ENCODE data around the gene NRXN3.

NRXN3 gene

GRCh38 chr14:78202163-78202562 lies 32.0 kb downstream of the NRXN3 start:
- H3K9ac ChIP-seq (ENCODE audit: low read depth, low read length) = no peak overlapping the region
- 96% methylated on average over 5 of the region's 5 CpGs for WGBS

DNA sequence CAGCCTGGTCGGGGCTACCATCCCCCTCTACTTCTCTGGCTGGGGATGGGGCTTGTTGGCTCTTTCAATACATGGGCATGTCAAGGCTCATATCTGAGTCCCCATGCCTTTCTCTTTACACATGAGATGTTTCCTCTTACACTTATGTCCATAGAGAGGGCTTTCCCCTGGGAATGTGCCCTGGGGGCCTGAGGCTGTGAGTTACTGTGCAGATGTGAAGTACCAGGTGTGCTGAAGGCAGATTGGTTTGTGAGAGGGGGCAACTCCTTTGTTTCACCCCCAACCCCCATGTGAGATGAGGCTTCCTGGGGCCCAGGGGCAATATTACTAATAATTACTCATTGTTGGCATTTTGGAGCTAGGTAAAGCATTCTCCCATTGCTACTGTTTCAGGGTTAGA lies 32.8 kb downstream of the NRXN3 start:
- Histone ChIP-seq H3K9me3 (ENCODE audit: insufficient read depth, low read depth, low read length) (no peaks in the 10 kb centered on the region), H3K4me1 (ENCODE audit: insufficient read depth, low read length) (peaks cover 5% of the 10 kb centered on the region; the same call in 1 of the 2 replicates), H3K27me3 (ENCODE audit: insufficient read depth, low read length) (no peaks in the 10 kb centered on the region), H3K36me3 (ENCODE audit: insufficient read depth, low read length) (no peaks in the 10 kb centered on the region), H3K4me3 (ENCODE audit: low read length) (no peak overlapping the region), H3K9ac (ENCODE audit: low read depth, low read length) (no peak overlapping the region), H3K27ac (ENCODE audit: low read depth, low read length) (no peak overlapping the region)
- 54% methylated on average over 1 of the region's 1 CpG for WGBS

More at GRCh38 chr14:78202163-78202562, 32.0 kb downstream of the NRXN3 start:
- Histone ChIP-seq H3K27ac (ENCODE audit: low read depth, low read length) (no peak overlapping the region), H3K9me3 (ENCODE audit: insufficient read depth, low read depth, low read length) (no peaks in the 10 kb centered on the region), H3K27me3 (ENCODE audit: insufficient read depth, low read length) (no peaks in the 10 kb centered on the region), H3K4me1 (ENCODE audit: insufficient read depth, low read length) (peaks cover 5% of the 10 kb centered on the region; the same call in 1 of the 2 replicates), H3K4me3 (ENCODE audit: low read length) (no peak overlapping the region), H3K36me3 (ENCODE audit: insufficient read depth, low read length) (no peaks in the 10 kb centered on the region)

DNA sequence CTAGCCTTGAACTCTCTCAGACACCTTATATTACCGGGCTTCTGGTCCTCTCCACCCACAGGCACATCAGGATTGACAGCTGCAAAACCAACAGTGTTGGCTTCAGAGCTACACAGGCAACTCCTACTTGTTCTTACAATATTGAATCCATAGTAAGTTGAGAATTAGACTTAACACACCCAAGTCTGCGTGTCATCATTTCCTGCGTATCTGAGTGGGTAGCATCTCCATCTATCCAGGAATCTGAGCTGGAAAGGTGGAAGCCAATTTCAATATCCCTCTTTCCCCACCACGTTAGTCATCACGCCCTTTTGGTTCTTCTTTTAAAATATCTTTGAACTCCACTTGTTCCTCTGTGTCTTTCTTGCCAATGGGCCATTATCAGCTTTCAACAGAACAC lies 37.2 kb downstream of the NRXN3 start:
- H3K9ac ChIP-seq (ENCODE audit: low read depth, low read length) = no peak overlapping the region
- WGBS = 87% methylated on average over 5 of the region's 5 CpGs

GRCh38 chr14:78220273-78220672 lies 50.1 kb downstream of the NRXN3 start:
- WGBS = 92% methylated on average over 5 of the region's 5 CpGs
- no peaks in the 10 kb centered on the region for H3K27me3 ChIP-seq (ENCODE audit: insufficient read depth, low read length)
- H3K4me3 ChIP-seq (ENCODE audit: low read length) = no peak overlapping the region
- H3K4me1 ChIP-seq (ENCODE audit: insufficient read depth, low read length) = 0 out of 2 replicates have a peak, but pooled peaks cover 4% of the 10 kb centered on the region
- no peak overlapping the region for H3K27ac ChIP-seq (ENCODE audit: low read depth, low read length)
- H3K36me3 ChIP-seq (ENCODE audit: insufficient read depth, low read length) = no peaks in the 10 kb centered on the region
- H3K9me3 ChIP-seq (ENCODE audit: insufficient read depth, low read depth, low read length) = no peaks in the 10 kb centered on the region
- no peak overlapping the region for H3K9ac ChIP-seq (ENCODE audit: low read depth, low read length)

More for the DNA sequence above, 37.2 kb downstream of the NRXN3 start:
- H3K27me3 ChIP-seq (ENCODE audit: insufficient read depth, low read length) = no peaks in the 10 kb centered on the region
- H3K4me3 ChIP-seq (ENCODE audit: low read length) = no peak overlapping the region
- no peaks in the 10 kb centered on the region; the same call in 1 of the 2 replicates for H3K9me3 ChIP-seq (ENCODE audit: insufficient read depth, low read depth, low read length)
- H3K4me1 ChIP-seq (ENCODE audit: insufficient read depth, low read length) = peaks cover 5% of the 10 kb centered on the region; the same call in 1 of the 2 replicates
- no peak overlapping the region for H3K27ac ChIP-seq (ENCODE audit: low read depth, low read length)
- no peaks in the 10 kb centered on the region for H3K36me3 ChIP-seq (ENCODE audit: insufficient read depth, low read length)

DNA sequence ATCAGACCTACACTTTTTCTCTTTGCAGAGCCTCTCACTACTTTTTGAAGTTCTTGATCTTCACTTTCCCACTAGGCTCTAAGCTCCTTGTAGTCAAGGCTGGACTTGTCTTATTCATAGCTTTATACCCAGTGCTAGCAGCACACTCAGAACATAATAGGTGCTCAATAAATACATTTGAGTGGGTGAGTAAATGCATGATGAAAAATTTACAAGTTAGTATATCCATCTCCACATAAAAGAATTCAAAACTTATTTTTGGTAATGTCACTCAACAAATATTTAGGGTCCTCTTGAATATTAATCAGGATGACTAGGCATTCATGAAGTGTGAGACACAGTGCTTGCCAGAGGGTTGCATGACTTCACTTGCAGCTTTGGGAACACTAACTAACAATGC lies 52.6 kb downstream of the NRXN3 start:
- no peak overlapping the region for H3K27ac ChIP-seq (ENCODE audit: low read depth, low read length)
- H3K36me3 ChIP-seq (ENCODE audit: insufficient read depth, low read length) = no peaks in the 10 kb centered on the region
- H3K27me3 ChIP-seq (ENCODE audit: insufficient read depth, low read length) = no peaks in the 10 kb centered on the region
- 0 out of 2 replicates have a peak, but pooled peaks cover 4% of the 10 kb centered on the region for H3K4me1 ChIP-seq (ENCODE audit: insufficient read depth, low read length)
- H3K4me3 ChIP-seq (ENCODE audit: low read length) = no peak overlapping the region
- no peak overlapping the region for H3K9ac ChIP-seq (ENCODE audit: low read depth, low read length)
- no peaks in the 10 kb centered on the region for H3K9me3 ChIP-seq (ENCODE audit: insufficient read depth, low read depth, low read length)

DNA sequence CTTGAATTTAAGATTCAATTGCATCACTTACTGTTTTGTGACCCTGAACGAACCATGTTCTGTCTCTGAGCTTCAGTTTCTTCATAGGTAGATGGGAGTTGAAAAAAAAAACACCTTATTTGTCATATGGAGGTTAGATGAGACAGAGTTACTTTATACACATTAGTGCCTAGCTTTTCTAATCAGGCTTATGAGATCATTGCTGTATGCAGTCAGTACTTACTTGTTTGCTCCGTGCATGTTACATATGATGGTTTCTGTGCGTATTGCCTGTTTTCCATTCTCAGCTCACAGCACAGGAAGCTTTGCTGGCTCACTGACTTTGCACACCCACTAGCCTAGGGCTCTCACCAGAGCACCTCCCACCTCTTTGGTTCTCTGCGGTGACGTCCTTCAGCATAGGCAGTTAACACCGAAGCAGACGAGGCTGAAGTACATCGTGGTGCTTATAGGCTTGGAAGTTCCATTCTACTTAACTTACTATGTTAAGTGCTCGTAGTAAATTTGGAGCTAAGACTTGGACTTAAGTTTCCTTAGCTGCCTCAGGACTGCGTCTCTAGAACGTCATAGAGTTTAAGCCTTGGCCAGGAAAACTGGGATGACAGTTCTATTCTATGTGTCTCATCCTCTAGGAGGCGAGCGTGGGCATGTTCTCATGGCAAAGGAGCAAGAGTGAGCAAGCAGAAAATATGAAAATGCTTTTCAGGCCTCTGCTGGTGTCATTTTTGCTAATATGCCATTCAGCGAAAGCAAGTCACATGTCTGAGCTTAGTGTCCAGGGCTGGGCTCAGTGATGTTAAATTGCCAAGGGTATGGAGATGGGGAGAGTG lies 57.3 kb downstream of the NRXN3 start:
- no peak overlapping the region for H3K9ac ChIP-seq (ENCODE audit: low read depth, low read length)
- no peaks in the 10 kb centered on the region for H3K36me3 ChIP-seq (ENCODE audit: insufficient read depth, low read length)
- H3K4me3 ChIP-seq (ENCODE audit: low read length) = no peak overlapping the region
- no peaks in the 10 kb centered on the region for H3K4me1 ChIP-seq (ENCODE audit: insufficient read depth, low read length)
- H3K9me3 ChIP-seq (ENCODE audit: insufficient read depth, low read depth, low read length) = no peaks in the 10 kb centered on the region
- no peak overlapping the region for H3K27ac ChIP-seq (ENCODE audit: low read depth, low read length)
- no peaks in the 10 kb centered on the region for H3K27me3 ChIP-seq (ENCODE audit: insufficient read depth, low read length)
- WGBS = 88% methylated on average over 14 of the region's 14 CpGs

DNA sequence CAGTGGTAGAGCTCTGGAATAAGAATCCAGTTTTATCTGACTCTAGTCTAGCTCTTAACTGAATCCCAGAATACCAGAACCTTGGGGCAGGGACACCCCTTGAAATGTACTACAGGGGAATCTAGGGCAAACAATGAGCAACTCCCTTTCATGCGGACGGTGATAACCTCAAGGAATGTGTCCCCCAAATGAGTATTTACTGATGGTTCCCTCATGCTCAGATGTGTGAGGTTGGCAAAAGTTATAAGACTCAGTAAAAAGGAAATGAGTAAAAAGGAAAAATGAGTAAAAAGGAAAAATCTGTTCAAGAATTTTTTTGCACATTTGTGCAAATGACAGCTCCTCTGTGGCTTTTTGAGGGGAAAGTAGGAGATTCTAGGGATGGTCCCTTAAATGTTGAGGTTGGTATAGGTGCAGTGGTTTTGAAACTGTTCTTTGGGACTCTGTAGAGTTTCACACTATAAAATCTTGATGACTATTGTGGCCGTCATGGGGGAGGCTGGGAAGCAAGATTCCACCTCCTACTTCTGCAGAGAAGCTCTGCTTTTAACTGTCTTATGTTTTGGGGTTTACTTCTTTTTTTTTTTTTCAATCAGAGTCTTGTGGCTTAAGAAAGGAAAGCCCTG lies 58.6 kb downstream of the NRXN3 start:
- no peaks in the 10 kb centered on the region for H3K27me3 ChIP-seq (ENCODE audit: insufficient read depth, low read length)
- WGBS = 96% methylated on average over 3 of the region's 3 CpGs
- no peak overlapping the region for H3K27ac ChIP-seq (ENCODE audit: low read depth, low read length)
- no peak overlapping the region for H3K4me3 ChIP-seq (ENCODE audit: low read length)
- H3K36me3 ChIP-seq (ENCODE audit: insufficient read depth, low read length) = no peaks in the 10 kb centered on the region
- no peak overlapping the region for H3K9ac ChIP-seq (ENCODE audit: low read depth, low read length)
- H3K4me1 ChIP-seq (ENCODE audit: insufficient read depth, low read length) = no peaks in the 10 kb centered on the region
- no peaks in the 10 kb centered on the region for H3K9me3 ChIP-seq (ENCODE audit: insufficient read depth, low read depth, low read length)

- H3K27ac ChIP-seq (ENCODE audit: low read depth, low read length) = no peak overlapping the region
- no peaks in the 10 kb centered on the region for H3K27me3 ChIP-seq (ENCODE audit: insufficient read depth, low read length)
- H3K9ac ChIP-seq (ENCODE audit: low read depth, low read length) = no peak overlapping the region
- no peaks in the 10 kb centered on the region for H3K9me3 ChIP-seq (ENCODE audit: insufficient read depth, low read depth, low read length)
- no peak overlapping the region for H3K4me3 ChIP-seq (ENCODE audit: low read length)
- H3K36me3 ChIP-seq (ENCODE audit: insufficient read depth, low read length) = no peaks in the 10 kb centered on the region
- 91% methylated on average over 4 of the region's 5 CpGs for WGBS
- H3K4me1 ChIP-seq (ENCODE audit: insufficient read depth, low read length) = no peaks in the 10 kb centered on the region
These were observed 62.2 kb downstream of the NRXN3 start for GRCh38 chr14:78232231-78233000.

DNA sequence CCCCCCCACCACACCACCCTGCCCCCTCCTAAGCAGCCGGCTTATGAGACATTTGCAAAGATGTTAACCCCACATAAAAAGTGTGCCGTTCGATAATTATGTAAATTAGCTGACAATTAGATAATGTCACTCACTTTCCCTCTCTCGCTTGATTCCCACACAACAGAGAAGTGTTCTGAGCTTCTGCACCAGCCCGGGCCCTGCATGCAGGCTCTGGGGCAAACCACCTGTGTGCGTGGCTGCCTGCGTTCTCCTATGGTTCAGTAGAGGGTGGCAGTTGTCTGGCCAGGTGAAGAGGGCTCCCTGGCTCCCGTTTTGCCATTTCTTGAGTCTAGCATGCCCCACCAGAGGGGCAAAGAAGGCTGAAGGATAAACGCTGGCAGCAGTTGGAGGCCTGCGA lies 68.0 kb downstream of the NRXN3 start:
- Histone ChIP-seq H3K27ac (ENCODE audit: low read depth, low read length) (no peak overlapping the region), H3K27me3 (ENCODE audit: insufficient read depth, low read length) (no peaks in the 10 kb centered on the region), H3K4me1 (ENCODE audit: insufficient read depth, low read length) (no peaks in the 10 kb centered on the region), H3K4me3 (ENCODE audit: low read length) (no peak overlapping the region), H3K9me3 (ENCODE audit: insufficient read depth, low read depth, low read length) (no peaks in the 10 kb centered on the region), H3K9ac (ENCODE audit: low read depth, low read length) (no peak overlapping the region), H3K36me3 (ENCODE audit: insufficient read depth, low read length) (no peaks in the 10 kb centered on the region)
- WGBS = 93% methylated on average over 10 of the region's 10 CpGs

DNA sequence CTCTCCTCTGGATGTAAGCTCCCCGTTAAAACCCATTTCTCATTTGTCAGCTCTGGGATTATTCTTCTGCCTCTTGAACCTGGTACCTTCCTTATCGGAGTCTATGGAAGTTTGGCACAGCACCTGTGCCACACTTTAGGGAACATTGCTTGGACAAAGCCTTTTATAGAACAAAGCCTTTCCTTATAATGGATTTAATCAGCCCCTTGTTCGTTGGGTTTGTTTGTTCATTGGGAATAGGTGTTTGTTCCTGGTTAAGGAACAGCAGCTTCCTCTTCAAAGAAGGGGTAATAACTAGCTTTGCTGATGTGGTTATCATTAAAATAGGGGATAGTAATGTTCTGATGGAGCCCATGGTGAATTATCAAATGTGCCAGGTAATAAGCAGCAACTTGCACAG lies 70.4 kb downstream of the NRXN3 start:
- Histone ChIP-seq H3K27me3 (ENCODE audit: insufficient read depth, low read length) (no peaks in the 10 kb centered on the region), H3K9me3 (ENCODE audit: insufficient read depth, low read depth, low read length) (no peaks in the 10 kb centered on the region), H3K27ac (ENCODE audit: low read depth, low read length) (no peak overlapping the region), H3K4me3 (ENCODE audit: low read length) (no peak overlapping the region), H3K9ac (ENCODE audit: low read depth, low read length) (no peak overlapping the region), H3K36me3 (ENCODE audit: insufficient read depth, low read length) (no peaks in the 10 kb centered on the region), H3K4me1 (ENCODE audit: insufficient read depth, low read length) (no peaks in the 10 kb centered on the region)
- 88% methylated on average over 3 of the region's 3 CpGs for WGBS

GRCh38 chr14:78242086-78242485 lies 71.9 kb downstream of the NRXN3 start:
- Histone ChIP-seq H3K27me3 (ENCODE audit: insufficient read depth, low read length) (no peaks in the 10 kb centered on the region), H3K27ac (ENCODE audit: low read depth, low read length) (no peak overlapping the region), H3K36me3 (ENCODE audit: insufficient read depth, low read length) (no peaks in the 10 kb centered on the region), H3K9ac (ENCODE audit: low read depth, low read length) (no peak overlapping the region), H3K9me3 (ENCODE audit: insufficient read depth, low read depth, low read length) (no peaks in the 10 kb centered on the region), H3K4me3 (ENCODE audit: low read length) (no peak overlapping the region), H3K4me1 (ENCODE audit: insufficient read depth, low read length) (no peaks in the 10 kb centered on the region)
- 92% methylated on average over 5 of the region's 5 CpGs for WGBS

Data from HUES64 (cell line).